CD4-positive, alpha-beta T cell treated with Interleukin-2 at 100 ng/mL for 4 hours (primary cell): Measurements from ENCODE around the gene FNDC3B.

ENCODE experiments used
- DNase-seq: peaks from one replicate; pipeline ENCODE4 v3.0.0-alpha.2; 2020; ENCODE audit warnings: low spot score

The FNDC3B gene

GRCh38 chr3:172218350-172219323 lies 179.3 kb downstream of the FNDC3B start:
- DNase-seq = no peak

GRCh38 chr3:172219750-172220149 lies 180.4 kb downstream of the FNDC3B start:
- no peak for DNase-seq

- no peak for DNase-seq
These were observed 182.2 kb downstream of the FNDC3B start for GRCh38 chr3:172221547-172221946.

- no peak for DNase-seq
These were observed 183.2 kb downstream of the FNDC3B start for GRCh38 chr3:172222478-172223071.

- DNase-seq = no peak
These were observed 184.5 kb downstream of the FNDC3B start for GRCh38 chr3:172223870-172224269.

- no peak for DNase-seq
These were observed 185.3 kb downstream of the FNDC3B start for GRCh38 chr3:172224560-172225214.

GRCh38 chr3:172225215-172225707 lies 185.9 kb downstream of the FNDC3B start:
- DNase-seq = no peak

GRCh38 chr3:172226831-172227230 lies 187.5 kb downstream of the FNDC3B start:
- no peak for DNase-seq

- no peak for DNase-seq
These were observed 188.1 kb downstream of the FNDC3B start for GRCh38 chr3:172227340-172228035.

- no peak for DNase-seq
These were observed 188.6 kb downstream of the FNDC3B start for GRCh38 chr3:172228036-172228415.

GRCh38 chr3:172229462-172229861 lies 190.1 kb downstream of the FNDC3B start:
- no peak for DNase-seq

GRCh38 chr3:172231318-172231901 lies 192.0 kb downstream of the FNDC3B start:
- DNase-seq = no peak

GRCh38 chr3:172232579-172233212 lies 193.3 kb downstream of the FNDC3B start:
- DNase-seq = no peak

GRCh38 chr3:172233474-172234277 lies 194.3 kb downstream of the FNDC3B start:
- DNase-seq = no peak

- DNase-seq = no peak
These were observed 196.3 kb downstream of the FNDC3B start for GRCh38 chr3:172235698-172236097.

GRCh38 chr3:172236771-172237742 lies 197.7 kb downstream of the FNDC3B start:
- DNase-seq = no peak

GRCh38 chr3:172238188-172238587 lies 198.8 kb downstream of the FNDC3B start:
- no peak for DNase-seq

- no peak for DNase-seq
These were observed 199.9 kb downstream of the FNDC3B start for GRCh38 chr3:172239218-172239790.

- no peak for DNase-seq
These were observed 202.0 kb downstream of the FNDC3B start for GRCh38 chr3:172241405-172241804.
